A673 (cell line): ENCODE results near the gene DLG5. TPM values are rescaled to one million over a fixed set of nuclear protein-coding genes. Genes with fewer than 3 reads are reported as not detected.
A peak's percentile ranks its signal among the peaks of the same experiment; 100 is the strongest.

Experiments
- BruUV-seq: library from RNA; stranded (reverse); fragments of 400-500 nt; replicated peaks from 2 replicates; lab custom pipeline; 2021; lab: Mats Ljungman, UMichigan
- CTCF ChIA-PET: fragments of 300-600 bp; sonication (Branson Sonifier 250); formaldehyde crosslinking; loops from one replicate; lab custom pipeline; 2022; ENCODE audit warnings: antibody characterized with exemption; lab: Charles Lee
- POLR2A ChIA-PET: fragments of 300-600 bp; sonication (Branson Sonifier 250); formaldehyde crosslinking; loops from one replicate; lab custom pipeline; 2022; ENCODE audit warnings: antibody characterized with exemption; ENCODE audit not compliant: low non-redundant PET; lab: Charles Lee
- DNase-seq: peaks from one replicate; pipeline ENCODE4 v3.0.0-alpha.2; 2015; ENCODE audit warnings: low spot score
- H3K27ac ChIP-seq: fragments of 200-600 bp; sonication (generic); 2 replicates; pipeline ENCODE4 v1.5.1; 2016; ENCODE audit warnings: mixed run types, low read depth, mild to moderate bottlenecking, mixed read lengths, antibody characterized with exemption, low read length; ENCODE audit not compliant: poor library complexity, severe bottlenecking
- H3K27me3 ChIP-seq: fragments of 200-600 bp; sonication (generic); replicated peaks from 2 replicates; pipeline ENCODE4 v1.6.1; 2017; ENCODE audit warnings: mixed run types, low read depth, mild to moderate bottlenecking, mixed read lengths, antibody characterized with exemption, low read length; ENCODE audit not compliant: insufficient read depth, poor library complexity
- H3K36me3 ChIP-seq: fragments of 200-600 bp; sonication (generic); 2 replicates; pipeline ENCODE4 v1.6.1; 2016; ENCODE audit warnings: mixed run types, mild to moderate bottlenecking, mixed read lengths, antibody characterized with exemption, low read length; ENCODE audit not compliant: insufficient read depth, poor library complexity, severe bottlenecking
- H3K4me1 ChIP-seq: fragments of 200-600 bp; sonication (generic); 2 replicates; pipeline ENCODE4 v1.6.1; 2017; ENCODE audit warnings: mixed run types, mild to moderate bottlenecking, mixed read lengths, antibody characterized with exemption, low read length; ENCODE audit not compliant: insufficient read depth, poor library complexity, severe bottlenecking
- H3K4me3 ChIP-seq: fragments of 200-600 bp; sonication (generic); 2 replicates; pipeline ENCODE4 v1.5.1; 2016; ENCODE audit warnings: low read depth, mixed run types, mild to moderate bottlenecking, mixed read lengths, low read length; ENCODE audit not compliant: poor library complexity, severe bottlenecking
- H3K9me3 ChIP-seq: fragments of 200-600 bp; sonication (generic); 2 replicates; pipeline ENCODE4 v1.6.1; 2016; ENCODE audit warnings: mixed run types, low read depth, mild to moderate bottlenecking, mixed read lengths, antibody characterized with exemption, low read length; ENCODE audit not compliant: poor library complexity, severe bottlenecking
- EZH2 ChIP-seq: fragments of 200-600 bp; sonication (generic); IDR thresholded peaks from 2 replicates; pipeline ENCODE4 v1.6.1; 2017; ENCODE audit warnings: borderline replicate concordance, low read depth, mild to moderate bottlenecking, mixed read lengths, antibody characterized with exemption, low read length; ENCODE audit not compliant: poor library complexity, severe bottlenecking
- intact Hi-C: fragments of 100-400 bp; cut with micrococcal nuclease; formaldehyde crosslinking; loops from one replicate; pipeline ENCODE4 v1.10.0; 2022; ENCODE audit not compliant: unreplicated experiment
- total RNA-seq: library from RNA; stranded (reverse); gene quantifications from 2 replicates; pipeline ENCODE4 v1.2.3, GENCODE V29; 2021
- TF ChIP-seq, protein P1 (sequence below): fragments of 300-800, 200-600 bp; sonication (generic); conservative IDR thresholded peaks from 2 replicates; pipeline ENCODE4 v1.5.1; 2017; ENCODE audit warnings: low read depth, mild to moderate bottlenecking, antibody characterized with exemption, low read length, moderate library complexity, mixed read lengths

Gene DLG5
- total RNA-seq, 1 experiment from 2014 or later: 44.0 TPM

GRCh38 chr10:77901743-77902142 is 24.8 kb downstream of the DLG5 start:
- ChIA-PET CTCF (no interaction called here), POLR2A (no interaction called here)
- no peak for DNase-seq
- Histone ChIP-seq H3K36me3 (no peaks in the 10 kb centered on the region), H3K27ac (no peak overlapping the region), H3K4me1 (peaks cover 8% of the 10 kb centered on the region), H3K27me3 (no peaks in the 10 kb centered on the region), H3K9me3 (no peaks in the 10 kb centered on the region), H3K4me3 (no peak overlapping the region)
- TF ChIP-seq, protein P1, sequence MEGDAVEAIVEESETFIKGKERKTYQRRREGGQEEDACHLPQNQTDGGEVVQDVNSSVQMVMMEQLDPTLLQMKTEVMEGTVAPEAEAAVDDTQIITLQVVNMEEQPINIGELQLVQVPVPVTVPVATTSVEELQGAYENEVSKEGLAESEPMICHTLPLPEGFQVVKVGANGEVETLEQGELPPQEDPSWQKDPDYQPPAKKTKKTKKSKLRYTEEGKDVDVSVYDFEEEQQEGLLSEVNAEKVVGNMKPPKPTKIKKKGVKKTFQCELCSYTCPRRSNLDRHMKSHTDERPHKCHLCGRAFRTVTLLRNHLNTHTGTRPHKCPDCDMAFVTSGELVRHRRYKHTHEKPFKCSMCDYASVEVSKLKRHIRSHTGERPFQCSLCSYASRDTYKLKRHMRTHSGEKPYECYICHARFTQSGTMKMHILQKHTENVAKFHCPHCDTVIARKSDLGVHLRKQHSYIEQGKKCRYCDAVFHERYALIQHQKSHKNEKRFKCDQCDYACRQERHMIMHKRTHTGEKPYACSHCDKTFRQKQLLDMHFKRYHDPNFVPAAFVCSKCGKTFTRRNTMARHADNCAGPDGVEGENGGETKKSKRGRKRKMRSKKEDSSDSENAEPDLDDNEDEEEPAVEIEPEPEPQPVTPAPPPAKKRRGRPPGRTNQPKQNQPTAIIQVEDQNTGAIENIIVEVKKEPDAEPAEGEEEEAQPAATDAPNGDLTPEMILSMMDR: no peak
- no peak for TF ChIP-seq EZH2
- no TSS peak for BruUV-seq
- intact Hi-C loops: no loop called here

GRCh38 chr10:77899690-77900089 is 26.9 kb downstream of the DLG5 start:
- no peaks in the 10 kb centered on the region for H3K36me3 ChIP-seq
- no TSS peak for BruUV-seq
- POLR2A ChIA-PET: no interaction called here
- H3K4me3 ChIP-seq: no peak overlapping the region
- H3K27me3 ChIP-seq: no peaks in the 10 kb centered on the region
- intact Hi-C loops: no loop called here
- peak overlapping the region; percentile 33 for H3K27ac ChIP-seq
- TF ChIP-seq, protein P1: no peak
- TF ChIP-seq EZH2: no peak
- CTCF ChIA-PET: no interaction called here
- H3K4me1 ChIP-seq: peaks cover 8% of the 10 kb centered on the region
- H3K9me3 ChIP-seq: no peaks in the 10 kb centered on the region
- DNase-seq: no peak

DNA sequence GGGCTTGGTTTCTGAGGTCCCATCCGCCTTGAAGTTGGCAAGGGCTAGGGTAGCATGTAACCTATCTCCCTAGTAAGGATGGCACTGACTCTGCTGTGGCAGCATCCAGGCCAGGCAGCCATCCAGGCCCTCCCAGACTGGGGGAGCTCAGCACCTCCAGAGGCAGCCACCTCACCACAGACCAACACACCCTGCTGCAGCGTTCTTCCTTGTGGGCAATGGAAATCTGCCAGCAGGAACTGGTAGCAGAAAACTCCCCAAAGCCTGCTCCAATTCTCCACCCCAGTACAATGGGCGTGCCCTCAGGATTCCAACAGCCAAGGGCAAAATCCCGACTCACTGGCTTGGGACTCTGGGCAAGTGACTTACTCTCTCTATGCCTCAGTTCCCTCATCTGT is 27.5 kb downstream of the DLG5 start:
- ChIA-PET CTCF (no interaction called here), POLR2A (no interaction called here)
- H3K27me3 ChIP-seq: no peaks in the 10 kb centered on the region
- no peaks in the 10 kb centered on the region for H3K36me3 ChIP-seq
- BruUV-seq: no TSS peak
- no peak for DNase-seq
- H3K9me3 ChIP-seq: no peaks in the 10 kb centered on the region
- intact Hi-C loops: no loop called here
- H3K4me3 ChIP-seq: no peak overlapping the region
- TF ChIP-seq, protein P1: no peak
- TF ChIP-seq EZH2: no peak
- peaks cover 8% of the 10 kb centered on the region for H3K4me1 ChIP-seq
- peak overlapping the region; percentile 33 for H3K27ac ChIP-seq
